ENCODE measurements around the gene ZNF263. TPM values are rescaled to one million over a fixed set of nuclear protein-coding genes. Genes with fewer than 3 reads are reported as not detected.
A peak's percentile ranks its signal among the peaks of the same experiment; 100 is the strongest.

ZNF263 gene
- total RNA-seq, 1 experiment from 2014 or later: 30.9 TPM

- intact Hi-C loops (cut with micrococcal nuclease): loop anchor here (1.0 kb wide), 1 partner anchor 46 kb away; no protein-coding TSS in a partner anchor
- DNase-seq (ENCODE audit: unreplicated experiment): peak; percentile 33
- Mint-ChIP-seq H3K36me3 (ENCODE audit: insufficient read depth, unreplicated experiment) (peaks cover 13% of the 10 kb centered on the region), H3K27me3 (ENCODE audit: insufficient read depth, unreplicated experiment) (no peaks in the 10 kb centered on the region), H3K9me3 (ENCODE audit: unreplicated experiment) (no peaks in the 10 kb centered on the region), H3K27ac (ENCODE audit: low read depth, unreplicated experiment) (no peak overlapping the region), H3K4me1 (ENCODE audit: insufficient read depth, unreplicated experiment) (peaks cover 4% of the 10 kb centered on the region), H3K4me3 (ENCODE audit: unreplicated experiment) (peak overlapping the region; percentile 66)
- CTCF ChIA-PET: no interaction called here
- POLR2A ChIA-PET: interaction anchor here (1.1 to 2.9 kb wide), 4 partner anchors 13 to 208 kb away, joined by 3 to 25 read pairs (median 12); partner anchors contain the start of genes NAA60, ZNF263 and ZNF597
- no TSS peak for BruUV-seq (replicated peaks)
- no peak for TF ChIP-seq CTCF (IDR thresholded peaks at IDR 0.05; ENCODE audit: unreplicated experiment)
Measured at GRCh38 chr16:3235856-3236669, 47.2 kb upstream of the ZNF263 start.

GRCh38 chr16:3241761-3242160 is 41.5 kb upstream of the ZNF263 start:
- Mint-ChIP-seq H3K27me3 (ENCODE audit: insufficient read depth, unreplicated experiment) (no peaks in the 10 kb centered on the region), H3K9me3 (ENCODE audit: unreplicated experiment) (peaks cover 5% of the 10 kb centered on the region), H3K4me1 (ENCODE audit: insufficient read depth, unreplicated experiment) (peaks cover 6% of the 10 kb centered on the region), H3K4me3 (ENCODE audit: unreplicated experiment) (no peak overlapping the region), H3K36me3 (ENCODE audit: insufficient read depth, unreplicated experiment) (no peaks in the 10 kb centered on the region), H3K27ac (ENCODE audit: low read depth, unreplicated experiment) (no peak overlapping the region)
- BruUV-seq (replicated peaks): no TSS peak
- no peak for TF ChIP-seq CTCF (IDR thresholded peaks at IDR 0.05; ENCODE audit: unreplicated experiment)
- DNase-seq (ENCODE audit: unreplicated experiment): no peak
- intact Hi-C loops (cut with micrococcal nuclease): no loop called here
- ChIA-PET POLR2A (no interaction called here), CTCF (no interaction called here)

GRCh38 chr16:3242709-3243108 is 40.6 kb upstream of the ZNF263 start:
- no peak overlapping the region for H3K27ac Mint-ChIP-seq (ENCODE audit: low read depth, unreplicated experiment)
- no TSS peak for BruUV-seq (replicated peaks)
- H3K36me3 Mint-ChIP-seq (ENCODE audit: insufficient read depth, unreplicated experiment): no peaks in the 10 kb centered on the region
- intact Hi-C loops (cut with micrococcal nuclease): no loop called here
- H3K9me3 Mint-ChIP-seq (ENCODE audit: unreplicated experiment): peaks cover 5% of the 10 kb centered on the region
- no peaks in the 10 kb centered on the region for H3K27me3 Mint-ChIP-seq (ENCODE audit: insufficient read depth, unreplicated experiment)
- ChIA-PET CTCF (no interaction called here), POLR2A (interaction anchor here (0.6 kb wide), 1 partner anchor 10 kb away, joined by 3 read pairs; no protein-coding TSS in a partner anchor)
- no peak overlapping the region for H3K4me3 Mint-ChIP-seq (ENCODE audit: unreplicated experiment)
- peak; percentile 84 for DNase-seq (ENCODE audit: unreplicated experiment)
- TF ChIP-seq CTCF (IDR thresholded peaks at IDR 0.05; ENCODE audit: unreplicated experiment): no peak
- peaks cover 6% of the 10 kb centered on the region for H3K4me1 Mint-ChIP-seq (ENCODE audit: insufficient read depth, unreplicated experiment)

- Mint-ChIP-seq H3K36me3 (ENCODE audit: insufficient read depth, unreplicated experiment) (no peaks in the 10 kb centered on the region), H3K4me1 (ENCODE audit: insufficient read depth, unreplicated experiment) (peaks cover 6% of the 10 kb centered on the region), H3K9me3 (ENCODE audit: unreplicated experiment) (peaks cover 5% of the 10 kb centered on the region), H3K27me3 (ENCODE audit: insufficient read depth, unreplicated experiment) (no peaks in the 10 kb centered on the region), H3K27ac (ENCODE audit: low read depth, unreplicated experiment) (no peak overlapping the region), H3K4me3 (ENCODE audit: unreplicated experiment) (no peak overlapping the region)
- ChIA-PET POLR2A (no interaction called here), CTCF (no interaction called here)
- TF ChIP-seq CTCF (IDR thresholded peaks at IDR 0.05; ENCODE audit: unreplicated experiment): no peak
- BruUV-seq (replicated peaks): no TSS peak
- DNase-seq (ENCODE audit: unreplicated experiment): peak; percentile 59
- intact Hi-C loops (cut with micrococcal nuclease): no loop called here
Measured at GRCh38 chr16:3243882-3244281, 39.4 kb upstream of the ZNF263 start.

Measured in MCF 10A (cell line).